Hippocampal formation (tissue), 2 donors: ENCODE results near the gene SYT3.

Source experiments
- DNase-seq, 2 donors: peaks; one replicate each; lab custom pipeline; 2025; lab: John Stamatoyannopoulos, UW

The SYT3 gene

GRCh38 chr19:50661766-50662650 is 22.3 kb upstream of the SYT3 start:
- DNase-seq, result no peak

GRCh38 chr19:50661023-50661422 is 21.3 kb upstream of the SYT3 start:
- no peak for DNase-seq

- no peak for DNase-seq
These were observed 20.3 kb upstream of the SYT3 start for GRCh38 chr19:50660088-50660366.

- no peak for DNase-seq
These were observed 19.8 kb upstream of the SYT3 start for GRCh38 chr19:50659318-50660087.

- DNase-seq, result peak; percentile 65 to 79
These were observed 19.0 kb upstream of the SYT3 start for GRCh38 chr19:50658441-50659317.

GRCh38 chr19:50657712-50658440 is 18.2 kb upstream of the SYT3 start:
- peak; percentile 98 for DNase-seq

- DNase-seq, result no peak
These were observed 17.6 kb upstream of the SYT3 start for GRCh38 chr19:50657222-50657669.

GRCh38 chr19:50654882-50655281 is 15.2 kb upstream of the SYT3 start:
- DNase-seq, result no peak

- no peak for DNase-seq
These were observed 13.0 kb upstream of the SYT3 start for GRCh38 chr19:50652722-50653121.

GRCh38 chr19:50651174-50651573 is 11.5 kb upstream of the SYT3 start:
- no peak for DNase-seq

- no peak for DNase-seq
These were observed 10.0 kb upstream of the SYT3 start, which contains the start of gene C19orf81 for GRCh38 chr19:50649433-50650391. Gene C19orf81 (plus strand): TSS chr19:50649445. CDS start chr19:50649445, 0 bp downstream.

GRCh38 chr19:50648659-50649058 is 9.0 kb upstream of the SYT3 start:
- no peak for DNase-seq

- no peak for DNase-seq
These were observed 8.4 kb upstream of the SYT3 start for GRCh38 chr19:50647879-50648615.

GRCh38 chr19:50646074-50646807 is 6.6 kb upstream of the SYT3 start:
- no peak for DNase-seq

- no peak for DNase-seq
These were observed 5.4 kb upstream of the SYT3 start for GRCh38 chr19:50645107-50645506.

GRCh38 chr19:50644315-50644915 is 4.7 kb upstream of the SYT3 start:
- no peak for DNase-seq

GRCh38 chr19:50640368-50640767 is 687 bp upstream of the SYT3 start:
- no peak for DNase-seq

- DNase-seq, result no peak
These were observed 1.1 kb downstream of the SYT3 start for GRCh38 chr19:50638600-50638999.
